ENCODE data around the gene MFSD1.

Gene MFSD1

GRCh38 chr3:158794936-158795518, 6.8 kb upstream of the MFSD1 start:
- no peak overlapping the region for H3K4me3 ChIP-seq (ENCODE audit: low read depth, low read length)

GRCh38 chr3:158801201-158801600, 653 bp upstream of the MFSD1 start:
- no peak for TF ChIP-seq CTCF (IDR thresholded peaks at IDR 0.05; ENCODE audit: borderline replicate concordance, insufficient read depth, low read depth, low read length)
- H3K4me3 ChIP-seq (ENCODE audit: low read depth, low read length): peak overlapping the region; percentile 88

More at GRCh38 chr3:158794936-158795518, 6.8 kb upstream of the MFSD1 start:
- TF ChIP-seq CTCF (IDR thresholded peaks at IDR 0.05; ENCODE audit: borderline replicate concordance, insufficient read depth, low read depth, low read length): peak; percentile 61; the same call in 1 of the 2 replicates

- peak overlapping the region; percentile 88 for H3K4me3 ChIP-seq (ENCODE audit: low read depth, low read length)
- 0 out of 2 replicates have a peak, but pooled peaks have one; percentile 0 for TF ChIP-seq CTCF (IDR thresholded peaks at IDR 0.05; ENCODE audit: borderline replicate concordance, insufficient read depth, low read depth, low read length)
These were observed 785 bp downstream of the MFSD1 start for GRCh38 chr3:158802409-158803268.

- H3K4me3 ChIP-seq (ENCODE audit: low read depth, low read length): no peak overlapping the region
- TF ChIP-seq CTCF (IDR thresholded peaks at IDR 0.05; ENCODE audit: borderline replicate concordance, insufficient read depth, low read depth, low read length): no peak
These were observed 2.6 kb downstream of the MFSD1 start for GRCh38 chr3:158804441-158804840.

- TF ChIP-seq CTCF (IDR thresholded peaks at IDR 0.05; ENCODE audit: borderline replicate concordance, insufficient read depth, low read depth, low read length): no peak
- H3K4me3 ChIP-seq (ENCODE audit: low read depth, low read length): no peak overlapping the region
These were observed 6.8 kb downstream of the MFSD1 start for GRCh38 chr3:158808697-158809096.

- H3K4me3 ChIP-seq (ENCODE audit: low read depth, low read length): no peak overlapping the region
- TF ChIP-seq CTCF (IDR thresholded peaks at IDR 0.05; ENCODE audit: borderline replicate concordance, insufficient read depth, low read depth, low read length): no peak
These were observed 7.8 kb downstream of the MFSD1 start for GRCh38 chr3:158809642-158810041.

Measured in GM12875 (cell line).